ENCODE results near the gene ARL3.

The ARL3 gene

DNA sequence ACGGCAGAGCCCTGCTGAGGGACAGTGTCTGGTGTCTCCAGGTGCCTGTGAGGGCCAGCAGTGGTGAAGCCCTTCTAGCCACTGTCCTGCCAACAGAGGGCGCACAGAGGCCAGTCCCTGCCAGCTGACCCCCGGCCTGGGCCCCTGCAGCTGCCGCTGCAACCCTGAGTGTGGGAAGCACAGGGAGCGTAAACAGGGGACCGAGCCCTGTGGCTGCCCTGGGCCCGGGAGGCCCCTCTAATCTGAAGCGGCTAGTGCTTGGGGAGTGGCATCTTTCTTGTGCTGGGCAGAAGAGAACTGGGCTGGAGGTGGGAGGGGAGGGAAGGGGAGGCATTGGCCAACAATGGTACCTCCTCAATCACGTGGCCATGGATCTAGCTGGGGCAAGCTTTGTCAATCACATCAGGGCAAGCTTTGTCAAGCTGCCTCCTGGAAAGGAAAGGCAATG is 35.3 kb downstream of the ARL3 start:
- DNase-seq (ENCODE audit: low spot score): peak; percentile 60

GRCh38 chr10:102678068-102678400 is 36.2 kb downstream of the ARL3 start:
- Histone ChIP-seq H4K8ac (ENCODE audit: low read depth, low read length) (no peak overlapping the region), H2BK15ac (ENCODE audit: low read length) (no peak overlapping the region), H2BK120ac (ENCODE audit: low read depth, low read length) (no peak overlapping the region), H3K4me2 (ENCODE audit: insufficient read depth, low read length, poor library complexity, severe bottlenecking) (no peak overlapping the region), H2BK12ac (ENCODE audit: low read length) (no peak overlapping the region), H2AFZ (ENCODE audit: low read length) (no peak overlapping the region), H3K36me3 (replicated peaks in 1 of 2; ENCODE audit: control insufficient read depth in 2 of 2, insufficient read depth in 2 of 2, low read length in 2 of 2) (peaks cover 15 to 22% of the 10 kb centered on the region in 2 donors), H3K14ac (ENCODE audit: low read length) (no peak overlapping the region), H4K91ac (ENCODE audit: low read depth, low read length, poor library complexity) (no peak overlapping the region), H2AK5ac (ENCODE audit: low read depth, low read length) (no peak overlapping the region), H3K4me1 (ENCODE audit: control insufficient read depth in 2 of 2, insufficient read depth in 1 of 2, low read depth in 1 of 2, low read length in 2 of 2) (peaks cover 39 to 51% of the 10 kb centered on the region in 2 donors), H3K9me3 (replicated peaks in 1 of 2; ENCODE audit: control insufficient read depth in 2 of 2, insufficient read depth in 1 of 2, low read depth in 1 of 2, low read length in 2 of 2) (peaks cover 0 to 3% of the 10 kb centered on the region in 2 donors), H3K23ac (ENCODE audit: low read depth, low read length, poor library complexity) (no peak overlapping the region), H3K27me3 (ENCODE audit: control insufficient read depth in 3 of 3, insufficient read depth in 3 of 3, low read depth in 1 of 3, low read length in 3 of 3) (no peaks in the 10 kb centered on the region), H2BK5ac (ENCODE audit: low read length) (no peak overlapping the region), H3K27ac (replicated peaks; ENCODE audit: low read length) (no peak overlapping the region), H3K4ac (ENCODE audit: low read length) (no peak overlapping the region), H3K18ac (ENCODE audit: low read length) (no peak overlapping the region), H3K79me1 (ENCODE audit: low read depth, low read length) (no peaks in the 10 kb centered on the region), H3K9ac (ENCODE audit: low read depth, low read length, poor library complexity) (no peak overlapping the region), H3K4me3 (ENCODE audit: low read length in 2 of 2) (no peak overlapping the region)
- no CpG with 5 or more reads among the region's 9 CpGs for WGBS, 2 donors (ENCODE audit: extremely low coverage in 2 of 2, insufficient read length in 2 of 2, insufficient replicate concordance in 1 of 2)
- no peak for DNase-seq (ENCODE audit: low spot score)

More for the DNA sequence above, 35.3 kb downstream of the ARL3 start:
- peak overlapping the region; percentile 33 for H3K4me2 ChIP-seq (ENCODE audit: insufficient read depth, low read length, poor library complexity, severe bottlenecking)
- no peaks in the 10 kb centered on the region for H3K27me3 ChIP-seq (ENCODE audit: control insufficient read depth in 3 of 3, insufficient read depth in 3 of 3, low read depth in 1 of 3, low read length in 3 of 3)
- H2AK5ac ChIP-seq (ENCODE audit: low read depth, low read length): no peak overlapping the region
- no peak overlapping the region for H4K8ac ChIP-seq (ENCODE audit: low read depth, low read length)
- H2AFZ ChIP-seq (ENCODE audit: low read length): peak overlapping the region; percentile 91
- peak overlapping the region; percentile 79 for H3K18ac ChIP-seq (ENCODE audit: low read length)
- peaks cover 15 to 29% of the 10 kb centered on the region in 2 donors for H3K36me3 ChIP-seq (replicated peaks in 1 of 2; ENCODE audit: control insufficient read depth in 2 of 2, insufficient read depth in 2 of 2, low read length in 2 of 2)
- no peak overlapping the region for H4K91ac ChIP-seq (ENCODE audit: low read depth, low read length, poor library complexity)
- no CpG with 5 or more reads among the region's 9 CpGs for WGBS, 2 donors (ENCODE audit: extremely low coverage in 2 of 2, insufficient read length in 2 of 2, insufficient replicate concordance in 1 of 2)
- no peak overlapping the region for H2BK15ac ChIP-seq (ENCODE audit: low read length)
- peaks cover 0 to 3% of the 10 kb centered on the region in 2 donors for H3K9me3 ChIP-seq (replicated peaks in 1 of 2; ENCODE audit: control insufficient read depth in 2 of 2, insufficient read depth in 1 of 2, low read depth in 1 of 2, low read length in 2 of 2)
- no peak overlapping the region for H2BK5ac ChIP-seq (ENCODE audit: low read length)
- peaks cover 35 to 47% of the 10 kb centered on the region in 2 donors for H3K4me1 ChIP-seq (ENCODE audit: control insufficient read depth in 2 of 2, insufficient read depth in 1 of 2, low read depth in 1 of 2, low read length in 2 of 2)
- H3K4ac ChIP-seq (ENCODE audit: low read length): no peak overlapping the region
- H3K9ac ChIP-seq (ENCODE audit: low read depth, low read length, poor library complexity): peak overlapping the region; percentile 26
- no peak overlapping the region for H3K14ac ChIP-seq (ENCODE audit: low read length)
- peak overlapping the region; percentile 80 for H3K27ac ChIP-seq (replicated peaks; ENCODE audit: low read length)
- no peak overlapping the region for H2BK12ac ChIP-seq (ENCODE audit: low read length)
- no peak overlapping the region for H3K23ac ChIP-seq (ENCODE audit: low read depth, low read length, poor library complexity)
- no peaks in the 10 kb centered on the region for H3K79me1 ChIP-seq (ENCODE audit: low read depth, low read length)
- H2BK120ac ChIP-seq (ENCODE audit: low read depth, low read length): no peak overlapping the region
- H3K4me3 ChIP-seq (ENCODE audit: low read length in 2 of 2): peak overlapping the region in 1 of 2 donors; percentile 21

DNA sequence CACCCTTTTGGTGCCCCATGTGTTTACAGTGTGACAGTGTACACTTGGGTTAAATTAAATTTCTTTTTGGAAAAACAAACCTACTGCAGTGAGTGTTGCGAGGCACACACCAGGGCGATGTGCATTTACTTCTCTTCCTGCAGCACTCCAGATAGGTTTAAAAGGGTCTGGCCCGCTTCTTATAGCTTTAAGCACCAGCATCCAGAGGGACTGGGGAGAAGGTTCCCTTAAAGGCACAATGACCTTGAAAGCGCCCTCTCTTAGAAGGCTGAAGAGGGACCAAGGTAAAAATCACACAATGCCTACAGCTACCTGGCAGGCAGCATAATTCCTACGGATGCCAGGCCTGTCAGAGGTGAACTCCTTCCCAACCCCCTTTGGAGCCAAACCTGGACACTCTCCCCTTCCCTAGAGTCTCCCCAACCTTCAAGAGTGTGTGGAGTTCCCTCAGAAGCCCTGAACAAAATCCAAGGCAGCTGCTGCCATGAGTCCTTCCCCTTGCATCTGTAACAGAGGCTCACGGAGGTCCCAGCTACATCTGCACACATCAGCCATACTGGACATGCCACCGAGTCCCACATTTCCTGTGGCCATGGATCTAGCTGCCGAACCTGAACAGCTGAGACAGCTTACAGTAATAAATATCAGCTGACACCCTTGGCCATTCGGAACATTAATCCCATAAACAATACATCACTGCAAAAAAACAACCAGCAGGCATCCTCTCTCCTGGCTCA is 36.7 kb downstream of the ARL3 start:
- Histone ChIP-seq H2BK120ac (ENCODE audit: low read depth, low read length) (no peak overlapping the region), H2BK12ac (ENCODE audit: low read length) (no peak overlapping the region), H3K36me3 (replicated peaks in 1 of 2; ENCODE audit: control insufficient read depth in 2 of 2, insufficient read depth in 2 of 2, low read length in 2 of 2) (peaks cover 13 to 16% of the 10 kb centered on the region in 2 donors), H3K4me1 (ENCODE audit: control insufficient read depth in 2 of 2, insufficient read depth in 1 of 2, low read depth in 1 of 2, low read length in 2 of 2) (peaks cover 40 to 55% of the 10 kb centered on the region in 2 donors), H2BK15ac (ENCODE audit: low read length) (no peak overlapping the region), H3K23ac (ENCODE audit: low read depth, low read length, poor library complexity) (no peak overlapping the region), H3K27me3 (ENCODE audit: control insufficient read depth in 3 of 3, insufficient read depth in 3 of 3, low read depth in 1 of 3, low read length in 3 of 3) (no peaks in the 10 kb centered on the region), H3K79me1 (ENCODE audit: low read depth, low read length) (no peaks in the 10 kb centered on the region), H4K8ac (ENCODE audit: low read depth, low read length) (no peak overlapping the region), H3K9ac (ENCODE audit: low read depth, low read length, poor library complexity) (no peak overlapping the region), H3K14ac (ENCODE audit: low read length) (no peak overlapping the region), H2AK5ac (ENCODE audit: low read depth, low read length) (no peak overlapping the region), H3K4me2 (ENCODE audit: insufficient read depth, low read length, poor library complexity, severe bottlenecking) (no peak overlapping the region), H3K4me3 (ENCODE audit: low read length in 2 of 2) (no peak overlapping the region), H4K91ac (ENCODE audit: low read depth, low read length, poor library complexity) (no peak overlapping the region), H3K27ac (replicated peaks; ENCODE audit: low read length) (no peak overlapping the region), H3K18ac (ENCODE audit: low read length) (no peak overlapping the region), H2BK5ac (ENCODE audit: low read length) (no peak overlapping the region), H3K4ac (ENCODE audit: low read length) (no peak overlapping the region), H2AFZ (ENCODE audit: low read length) (no peak overlapping the region), H3K9me3 (replicated peaks in 1 of 2; ENCODE audit: control insufficient read depth in 2 of 2, insufficient read depth in 1 of 2, low read depth in 1 of 2, low read length in 2 of 2) (peaks cover 0 to 3% of the 10 kb centered on the region in 2 donors)
- DNase-seq (ENCODE audit: low spot score): no peak
- no CpG with 5 or more reads among the region's 9 CpGs for WGBS, 2 donors (ENCODE audit: extremely low coverage in 2 of 2, insufficient read length in 2 of 2, insufficient replicate concordance in 1 of 2)

DNA sequence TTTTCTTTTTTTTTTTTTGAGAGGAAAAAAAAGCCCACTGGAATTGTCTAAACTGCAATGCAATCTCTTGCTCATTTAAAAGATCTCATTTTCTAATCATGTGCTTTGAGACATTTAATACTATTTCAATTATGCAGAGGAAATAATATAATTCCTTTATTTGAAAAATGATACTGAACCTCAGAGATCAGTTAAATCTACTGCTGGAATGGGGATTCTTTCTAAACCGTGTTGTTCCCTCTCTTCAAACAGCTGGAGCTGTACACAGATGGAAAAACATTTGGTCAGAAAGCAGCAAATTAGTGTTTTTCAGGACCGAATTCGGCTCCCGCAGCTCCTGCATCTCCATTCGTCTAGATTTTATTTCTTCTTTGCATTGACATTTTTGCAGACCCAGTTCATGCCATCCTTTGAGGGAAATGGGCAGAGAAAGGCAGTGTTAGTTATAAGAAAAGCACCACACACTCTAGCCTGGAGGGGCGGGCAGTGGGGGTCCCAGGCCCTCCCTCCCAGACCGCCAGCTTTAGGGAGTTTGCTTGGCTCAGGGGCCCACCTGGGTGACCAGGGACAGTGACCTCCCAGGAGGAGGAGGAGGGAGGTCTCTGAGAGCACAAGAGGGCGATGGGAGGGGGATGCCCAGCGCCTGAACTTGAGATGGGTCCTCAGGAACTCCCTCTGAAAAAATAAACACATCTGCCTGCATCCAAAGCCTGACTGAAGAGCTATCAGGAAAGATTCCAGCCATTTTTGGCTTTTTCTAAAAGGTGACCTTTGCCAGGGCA is 37.5 kb downstream of the ARL3 start:
- no peak overlapping the region for H2AFZ ChIP-seq (ENCODE audit: low read length)
- no peaks in the 10 kb centered on the region for H3K79me1 ChIP-seq (ENCODE audit: low read depth, low read length)
- no peak overlapping the region for H3K14ac ChIP-seq (ENCODE audit: low read length)
- no peak overlapping the region for H2BK15ac ChIP-seq (ENCODE audit: low read length)
- peak overlapping the region in 1 of 2 donors; percentile 35 for H3K4me3 ChIP-seq (ENCODE audit: low read length in 2 of 2)
- H3K4ac ChIP-seq (ENCODE audit: low read length): no peak overlapping the region
- H3K23ac ChIP-seq (ENCODE audit: low read depth, low read length, poor library complexity): no peak overlapping the region
- peaks cover 41 to 55% of the 10 kb centered on the region in 2 donors for H3K4me1 ChIP-seq (ENCODE audit: control insufficient read depth in 2 of 2, insufficient read depth in 1 of 2, low read depth in 1 of 2, low read length in 2 of 2)
- peaks cover 8 to 9% of the 10 kb centered on the region in 2 donors for H3K36me3 ChIP-seq (replicated peaks in 1 of 2; ENCODE audit: control insufficient read depth in 2 of 2, insufficient read depth in 2 of 2, low read length in 2 of 2)
- no peak overlapping the region for H2BK12ac ChIP-seq (ENCODE audit: low read length)
- no peak overlapping the region for H3K27ac ChIP-seq (replicated peaks; ENCODE audit: low read length)
- H4K8ac ChIP-seq (ENCODE audit: low read depth, low read length): no peak overlapping the region
- no peak overlapping the region for H2BK120ac ChIP-seq (ENCODE audit: low read depth, low read length)
- H3K4me2 ChIP-seq (ENCODE audit: insufficient read depth, low read length, poor library complexity, severe bottlenecking): no peak overlapping the region
- H3K9ac ChIP-seq (ENCODE audit: low read depth, low read length, poor library complexity): no peak overlapping the region
- no peak overlapping the region for H2BK5ac ChIP-seq (ENCODE audit: low read length)
- no peak overlapping the region for H3K18ac ChIP-seq (ENCODE audit: low read length)
- no peaks in the 10 kb centered on the region for H3K27me3 ChIP-seq (ENCODE audit: control insufficient read depth in 3 of 3, insufficient read depth in 3 of 3, low read depth in 1 of 3, low read length in 3 of 3)
- DNase-seq (ENCODE audit: low spot score): no peak
- no peak overlapping the region for H2AK5ac ChIP-seq (ENCODE audit: low read depth, low read length)
- peaks cover 0 to 3% of the 10 kb centered on the region in 2 donors for H3K9me3 ChIP-seq (replicated peaks in 1 of 2; ENCODE audit: control insufficient read depth in 2 of 2, insufficient read depth in 1 of 2, low read depth in 1 of 2, low read length in 2 of 2)
- H4K91ac ChIP-seq (ENCODE audit: low read depth, low read length, poor library complexity): no peak overlapping the region
- WGBS, 2 donors (ENCODE audit: extremely low coverage in 2 of 2, insufficient read length in 2 of 2, insufficient replicate concordance in 1 of 2): no CpG with 5 or more reads among the region's 9 CpGs
